Dermis microvascular lymphatic vessel endothelial cell (primary cell): ENCODE data around the gene D2HGDH. TPM values are rescaled to one million over a fixed set of nuclear protein-coding genes. Genes with fewer than 3 reads are reported as not detected.
"Not testable (repeated sequence)": the region's sequence is repeated elsewhere in the genome, so short reads cannot be mapped to it uniquely, and the experiment has no call there.

Experiments used
- DNase-seq, 2 donors: peaks; one replicate each; pipeline versions ENCODE4 v3.0.0 to v3.0.0-alpha.2; 2010; ENCODE audit warnings: low read depth in 2 of 2
- total RNA-seq: library from RNA; depleted of rRNA; stranded (reverse); fragments of >200 nt; gene quantifications from 2 replicates; pipeline ENCODE4 v1.2.1, GENCODE V29; 2014

The D2HGDH gene
- total RNA-seq, 1 donor from 2014 or later = 10.9 TPM

DNA sequence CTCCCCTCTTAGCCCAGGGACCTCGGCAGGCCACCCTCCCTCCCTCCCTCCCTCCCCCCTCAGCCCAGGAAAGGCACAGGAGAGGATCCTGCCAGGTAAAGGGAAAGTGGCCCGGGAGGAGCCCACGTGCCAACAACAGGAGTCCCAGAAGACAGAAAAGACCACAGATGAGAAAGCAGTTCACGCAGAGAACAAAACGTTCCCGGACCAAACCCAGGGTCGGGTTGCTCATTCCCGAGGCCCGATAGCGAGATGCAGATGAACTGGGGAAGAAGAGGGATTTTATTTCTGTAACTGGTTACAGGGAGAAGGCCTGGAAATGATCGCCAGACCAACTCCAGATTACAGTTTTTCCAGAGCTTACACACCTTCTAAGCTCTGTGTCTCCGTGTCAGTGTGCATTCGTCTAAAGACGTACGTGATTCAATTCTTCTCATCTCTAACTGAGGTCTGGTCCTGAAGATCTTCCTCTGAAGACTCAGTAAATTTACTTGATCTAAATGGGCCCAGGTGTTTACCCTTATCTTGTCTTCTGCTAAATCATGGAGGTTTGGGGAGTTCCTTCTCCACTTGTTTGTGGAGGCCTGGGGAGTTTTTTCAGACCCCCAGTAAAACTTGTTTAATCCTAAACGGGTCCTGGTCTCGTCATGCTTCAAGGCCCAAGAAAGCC lies 73.8 kb downstream of the D2HGDH start:
- no peak for DNase-seq

DNA sequence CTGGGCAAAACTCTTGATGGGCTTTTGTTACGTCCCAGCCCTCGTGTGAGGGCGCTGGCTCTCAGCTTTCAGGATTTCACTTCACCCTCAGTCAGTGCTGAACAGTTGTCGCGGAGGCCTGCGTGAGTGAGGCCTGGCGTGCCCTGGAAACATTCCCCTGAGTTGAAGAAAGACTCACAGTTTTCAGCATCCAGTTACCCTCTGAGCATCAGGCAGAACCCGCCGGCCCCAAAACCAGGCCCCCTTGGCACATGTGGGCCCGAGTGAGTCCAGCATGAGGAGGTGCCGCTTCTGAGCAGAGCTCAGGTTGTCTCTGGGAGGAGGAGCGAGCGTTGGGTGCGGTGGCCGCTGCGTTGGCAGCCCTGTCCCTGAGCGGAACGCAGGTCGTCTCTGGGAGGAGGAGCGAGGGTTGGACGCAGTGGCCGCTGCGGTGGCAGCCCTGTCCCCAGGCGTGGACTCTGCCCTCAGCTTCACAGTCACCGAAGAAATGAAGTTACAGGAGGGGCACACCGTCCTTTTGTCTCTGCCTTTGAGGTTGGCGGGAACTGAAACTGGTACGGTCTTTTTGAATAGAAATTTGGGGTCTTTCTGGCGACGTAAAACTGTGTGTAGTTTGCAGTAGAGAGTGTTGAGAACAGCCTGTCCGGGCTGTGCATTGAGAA lies 74.4 kb downstream of the D2HGDH start, which contains the start of gene NEU4:
Gene NEU4, plus strand, starts transcription at position 473 of the 662 bp plus-strand sequence. CDS start 5,292 bp downstream, outside the sequence.
- no peak for DNase-seq

DNA sequence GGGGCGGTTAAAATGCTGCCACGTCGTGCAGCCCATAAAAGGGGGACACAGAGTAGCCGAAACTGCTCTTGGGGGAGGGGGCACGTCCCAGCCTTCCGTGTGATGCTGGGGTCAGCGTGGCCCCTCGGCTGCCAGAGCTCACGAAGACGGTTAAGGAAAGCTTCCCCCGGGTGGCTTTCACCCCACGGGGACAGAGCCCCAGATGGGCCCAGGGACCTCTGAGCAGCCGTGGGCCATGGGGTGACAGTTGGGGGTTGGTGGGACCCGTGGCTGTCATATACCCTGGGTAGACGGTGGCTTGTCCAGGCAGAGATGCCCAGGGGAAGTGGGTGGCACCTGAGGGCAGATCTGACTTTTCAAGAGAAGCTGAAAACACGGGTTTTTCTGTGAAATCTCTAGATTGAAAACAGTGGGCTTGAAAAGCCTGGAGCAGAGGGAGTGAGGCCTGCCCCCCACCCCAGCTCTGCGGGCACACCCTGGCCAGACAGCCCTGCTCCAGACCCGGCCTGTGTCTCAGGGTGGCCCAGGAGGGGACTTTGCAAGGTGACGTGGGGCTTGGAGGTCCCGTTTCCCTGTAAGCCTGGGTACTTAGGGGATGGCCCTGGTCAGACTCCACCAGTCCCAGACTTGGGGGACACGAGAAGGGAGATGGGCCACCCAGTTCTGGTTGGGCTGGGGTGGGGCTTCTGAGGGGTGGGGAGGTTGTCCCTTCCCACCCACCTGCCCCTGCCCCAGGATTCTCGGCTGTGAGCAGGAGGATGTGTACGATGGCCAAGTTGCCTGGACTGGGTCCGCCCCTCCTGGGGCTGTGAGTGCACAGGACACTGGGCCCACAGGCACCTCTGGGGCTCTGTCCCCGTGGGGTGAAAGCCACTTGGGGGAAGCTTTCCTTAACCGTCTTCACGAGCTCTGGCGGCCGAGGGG lies 75.2 kb downstream of the D2HGDH start:
- no peak for DNase-seq

DNA sequence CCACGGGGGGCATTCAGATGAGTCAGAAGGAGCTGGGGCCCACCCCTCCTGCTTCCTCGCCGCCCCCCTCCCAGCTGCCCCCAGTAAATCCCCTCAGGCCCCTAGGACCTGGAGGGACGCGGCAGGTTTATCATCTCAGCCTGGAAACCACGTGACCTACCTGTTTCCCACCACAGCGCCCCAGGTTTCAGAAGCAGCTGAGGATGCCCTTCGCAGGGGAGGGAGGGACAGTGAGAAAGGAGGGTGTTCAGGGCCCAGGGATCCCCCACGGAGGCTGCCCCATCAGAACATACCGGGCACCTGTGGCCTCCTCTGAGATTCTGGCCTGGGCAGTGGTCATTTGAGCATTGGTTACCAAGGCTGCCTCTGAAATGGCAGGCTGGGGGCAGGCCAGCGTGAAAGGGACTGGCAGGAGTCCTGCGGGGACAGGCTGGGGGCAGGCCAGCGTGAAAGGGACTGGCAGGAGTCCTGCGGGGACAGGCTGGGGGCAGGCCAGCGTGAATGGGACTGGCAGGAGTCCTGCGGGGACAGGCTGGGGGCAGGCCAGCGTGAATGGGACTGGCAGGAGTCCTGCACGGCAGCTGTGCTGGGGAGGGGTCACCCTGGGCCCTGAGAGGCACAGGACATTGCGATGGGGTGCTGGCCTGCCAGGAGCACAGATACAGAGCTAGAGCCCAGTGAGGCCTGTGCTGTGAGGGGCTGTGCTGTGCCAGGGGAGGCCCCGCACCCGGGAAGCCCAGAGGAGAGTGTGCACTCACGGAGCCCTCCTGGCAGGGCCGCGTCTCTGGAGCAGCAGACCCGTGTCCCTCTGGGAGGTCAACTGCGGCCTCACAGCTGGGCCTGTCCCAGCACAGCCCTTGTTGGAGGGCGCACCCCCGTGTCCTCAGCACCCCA lies 76.1 kb downstream of the D2HGDH start:
- no peak for DNase-seq

DNA sequence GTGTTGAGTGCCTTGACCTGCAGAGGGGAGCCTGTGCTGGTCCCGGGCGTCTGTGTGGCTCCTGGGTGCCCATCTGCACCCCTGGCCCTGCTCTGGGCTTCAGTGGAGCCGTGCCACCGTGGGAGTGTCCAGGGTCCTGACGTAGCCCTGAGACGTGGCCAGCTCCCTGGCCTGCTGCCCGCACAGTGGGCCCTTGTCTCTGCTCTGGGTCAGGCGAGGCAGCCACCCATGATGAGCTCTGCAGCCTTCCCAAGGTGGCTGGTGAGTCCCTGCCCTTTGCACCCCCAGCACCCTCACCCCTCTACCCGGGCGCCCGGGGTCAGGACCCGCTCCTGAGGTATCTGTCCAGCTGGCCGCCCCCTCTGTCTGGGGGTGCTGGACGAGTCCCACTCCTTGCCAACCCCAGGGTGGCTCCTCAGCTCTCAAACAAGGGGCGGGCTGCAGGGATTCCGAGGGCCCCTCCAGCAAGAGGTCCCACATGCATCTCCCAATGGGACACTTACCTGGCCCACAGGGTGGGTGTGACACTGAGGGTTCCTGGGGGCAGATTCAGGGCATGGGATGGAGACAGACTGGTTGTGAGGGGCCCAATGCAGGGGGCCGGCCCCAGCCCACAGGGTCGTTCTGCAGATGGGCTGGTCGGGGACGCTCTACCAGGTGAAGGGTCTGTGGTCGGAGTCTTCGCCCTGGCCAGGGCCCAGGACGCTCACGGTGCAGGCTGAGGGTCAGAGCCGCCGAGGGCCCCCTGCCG lies 76.9 kb downstream of the D2HGDH start:
- DNase-seq = no peak

DNA sequence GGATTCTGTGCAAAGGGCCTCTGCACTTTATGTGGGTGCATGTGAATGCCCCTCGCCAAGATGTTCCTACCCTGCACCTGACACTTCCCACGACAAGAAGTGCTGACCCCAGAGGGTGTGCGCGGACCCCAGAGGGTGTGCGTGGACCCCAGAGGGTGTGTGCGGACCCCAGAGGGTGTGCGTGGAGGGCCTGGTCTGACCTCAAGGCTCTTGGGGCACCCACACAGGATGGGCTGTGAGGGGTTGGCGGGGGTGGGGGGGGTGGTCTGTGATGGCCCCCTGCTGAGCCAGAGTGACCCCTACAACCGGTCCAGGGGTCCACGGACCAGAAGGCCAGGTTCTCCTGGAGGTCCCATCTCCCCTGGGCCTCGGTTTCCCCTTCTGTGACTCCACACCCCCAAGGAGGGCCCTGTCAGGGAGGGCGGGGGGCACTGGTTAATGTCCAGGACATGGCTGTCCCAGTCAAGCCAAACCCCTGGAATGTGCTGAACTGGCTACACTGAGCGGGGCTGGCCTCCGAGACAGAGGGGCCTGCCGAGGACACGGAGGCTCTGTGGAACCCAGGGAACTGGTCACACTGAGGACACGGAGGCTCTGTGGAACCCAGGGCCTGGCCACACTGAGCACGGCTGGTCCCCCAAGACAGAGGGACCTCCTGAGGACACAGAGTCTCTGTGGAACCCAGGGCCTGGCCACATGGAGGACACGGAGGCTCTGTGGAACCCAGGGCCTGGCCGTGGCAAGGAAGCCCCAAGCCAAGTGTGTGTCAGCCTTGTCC lies 77.7 kb downstream of the D2HGDH start:
- no peak for DNase-seq

DNA sequence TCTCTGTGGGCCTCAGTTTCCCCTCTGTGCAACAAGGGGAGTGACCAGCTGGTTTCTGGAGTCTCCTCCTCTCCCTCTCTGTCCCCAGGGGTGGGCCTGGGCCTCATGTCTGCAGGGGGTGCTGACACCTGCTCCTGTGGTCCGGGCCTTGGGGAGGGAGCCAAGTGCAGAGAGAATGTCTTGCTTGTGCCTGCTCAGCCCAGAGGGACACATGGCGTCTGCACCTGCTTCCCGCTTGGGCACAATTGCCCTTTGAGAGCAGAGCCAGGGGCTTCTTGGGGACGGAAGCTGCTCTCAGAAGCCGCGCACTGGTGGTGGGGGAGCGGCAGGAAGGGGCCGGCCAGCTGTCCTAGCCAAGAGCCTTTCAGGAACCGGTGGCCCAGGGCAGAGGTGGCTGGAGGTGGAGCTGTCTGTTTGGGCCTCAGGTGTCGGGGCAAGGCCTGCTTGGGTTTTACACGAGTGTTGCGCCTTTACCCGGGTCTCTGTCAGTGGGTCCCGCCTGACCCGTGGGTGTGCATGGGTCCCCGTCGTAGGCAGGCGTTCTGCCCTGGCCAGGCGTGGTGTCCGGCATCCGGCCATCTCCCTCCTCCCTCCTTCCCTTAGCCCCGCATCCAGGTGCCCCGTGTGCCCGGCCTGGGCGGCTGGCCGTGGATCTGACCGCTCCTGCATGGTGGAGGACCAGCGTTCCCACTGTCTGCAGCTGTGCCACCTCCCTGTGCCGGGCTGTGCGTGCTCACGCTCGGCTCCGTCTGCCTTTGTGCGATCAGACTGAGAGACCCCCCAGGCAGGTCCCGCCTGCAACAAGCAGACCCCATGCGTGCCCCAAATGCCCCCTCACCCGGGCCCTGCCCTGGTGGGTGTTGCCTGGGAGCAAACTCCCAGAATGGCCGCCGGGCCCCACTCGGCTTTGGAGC lies 78.6 kb downstream of the D2HGDH start:
- no peak for DNase-seq

DNA sequence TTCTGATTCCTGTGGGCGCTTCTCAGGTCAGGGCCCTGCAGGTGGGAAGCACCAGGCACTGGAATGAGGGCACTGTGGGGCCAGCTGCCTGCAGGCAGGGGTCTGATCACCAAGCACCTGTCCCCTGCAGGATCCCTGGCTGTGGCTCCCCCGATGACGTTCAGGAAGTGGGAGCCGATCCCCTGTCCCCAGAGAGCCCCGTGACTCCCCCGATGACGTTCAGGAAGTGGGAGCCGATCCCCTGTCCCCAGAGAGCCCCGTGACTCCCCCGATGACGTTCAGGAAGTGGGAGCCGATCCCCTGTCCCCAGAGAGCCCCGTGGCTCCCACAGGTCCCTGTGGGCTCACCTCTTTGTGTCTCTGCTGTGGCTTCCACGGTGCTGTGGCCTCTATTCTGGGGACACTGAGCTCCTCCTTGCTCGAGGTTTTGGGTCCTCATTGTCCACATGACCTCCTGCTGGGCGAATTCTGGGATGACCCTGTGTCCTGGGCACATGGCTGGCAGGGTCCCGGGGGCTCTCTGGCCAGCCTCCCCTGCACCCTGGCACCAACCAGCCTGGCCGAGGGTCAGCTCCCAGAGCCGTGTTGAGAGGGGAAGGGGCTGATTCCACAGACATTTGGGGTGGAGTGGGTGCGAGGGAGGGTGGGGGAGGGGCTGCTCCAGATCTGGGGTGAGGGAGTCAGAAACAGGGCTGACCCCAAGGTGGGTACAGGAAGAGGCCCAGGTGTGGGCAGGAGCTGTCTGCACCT lies 79.4 kb downstream of the D2HGDH start:
- no peak for DNase-seq

DNA sequence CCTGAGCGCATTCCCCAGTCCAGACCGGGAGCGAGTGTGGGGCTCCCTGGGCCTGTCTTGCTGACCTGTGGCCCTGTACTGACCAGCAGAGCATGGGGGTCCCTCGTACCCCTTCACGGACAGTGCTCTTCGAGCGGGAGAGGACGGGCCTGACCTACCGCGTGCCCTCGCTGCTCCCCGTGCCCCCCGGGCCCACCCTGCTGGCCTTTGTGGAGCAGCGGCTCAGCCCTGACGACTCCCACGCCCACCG lies 79.9 kb downstream of the D2HGDH start:
- no peak for DNase-seq

DNA sequence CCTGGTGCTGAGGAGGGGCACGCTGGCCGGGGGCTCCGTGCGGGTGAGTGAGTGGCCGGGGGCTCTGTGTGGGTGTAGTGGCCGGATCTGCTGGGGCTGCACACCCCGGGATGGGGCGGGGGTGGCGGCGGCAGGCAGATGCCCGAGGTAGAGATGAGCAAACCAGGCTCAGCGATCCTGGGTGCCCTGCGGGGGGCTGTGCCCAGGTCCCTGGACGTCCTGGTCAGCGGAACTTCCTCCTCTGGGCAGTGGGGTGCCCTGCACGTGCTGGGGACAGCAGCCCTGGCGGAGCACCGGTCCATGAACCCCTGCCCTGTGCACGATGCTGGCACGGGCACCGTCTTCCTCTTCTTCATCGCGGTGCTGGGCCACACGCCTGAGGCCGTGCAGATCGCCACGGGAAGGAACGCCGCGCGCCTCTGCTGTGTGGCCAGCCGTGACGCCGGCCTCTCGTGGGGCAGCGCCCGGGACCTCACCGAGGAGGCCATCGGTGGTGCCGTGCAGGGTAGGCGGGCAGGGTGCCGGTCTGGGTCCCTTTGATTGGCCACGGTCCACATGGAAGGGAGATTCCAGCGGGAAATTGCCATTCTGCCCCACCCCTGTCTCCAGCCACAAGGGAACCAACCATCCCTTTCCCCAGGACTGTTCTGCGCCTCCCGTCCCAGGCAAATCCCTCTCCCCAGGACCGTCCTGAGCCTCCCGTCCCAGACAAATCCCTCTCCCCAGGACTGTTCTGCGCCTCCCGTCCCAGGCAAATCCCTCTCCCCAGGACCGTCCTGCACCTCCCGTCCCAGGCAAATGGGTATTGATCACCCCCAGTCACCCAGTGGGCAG lies 80.4 kb downstream of the D2HGDH start:
- no peak for DNase-seq

DNA sequence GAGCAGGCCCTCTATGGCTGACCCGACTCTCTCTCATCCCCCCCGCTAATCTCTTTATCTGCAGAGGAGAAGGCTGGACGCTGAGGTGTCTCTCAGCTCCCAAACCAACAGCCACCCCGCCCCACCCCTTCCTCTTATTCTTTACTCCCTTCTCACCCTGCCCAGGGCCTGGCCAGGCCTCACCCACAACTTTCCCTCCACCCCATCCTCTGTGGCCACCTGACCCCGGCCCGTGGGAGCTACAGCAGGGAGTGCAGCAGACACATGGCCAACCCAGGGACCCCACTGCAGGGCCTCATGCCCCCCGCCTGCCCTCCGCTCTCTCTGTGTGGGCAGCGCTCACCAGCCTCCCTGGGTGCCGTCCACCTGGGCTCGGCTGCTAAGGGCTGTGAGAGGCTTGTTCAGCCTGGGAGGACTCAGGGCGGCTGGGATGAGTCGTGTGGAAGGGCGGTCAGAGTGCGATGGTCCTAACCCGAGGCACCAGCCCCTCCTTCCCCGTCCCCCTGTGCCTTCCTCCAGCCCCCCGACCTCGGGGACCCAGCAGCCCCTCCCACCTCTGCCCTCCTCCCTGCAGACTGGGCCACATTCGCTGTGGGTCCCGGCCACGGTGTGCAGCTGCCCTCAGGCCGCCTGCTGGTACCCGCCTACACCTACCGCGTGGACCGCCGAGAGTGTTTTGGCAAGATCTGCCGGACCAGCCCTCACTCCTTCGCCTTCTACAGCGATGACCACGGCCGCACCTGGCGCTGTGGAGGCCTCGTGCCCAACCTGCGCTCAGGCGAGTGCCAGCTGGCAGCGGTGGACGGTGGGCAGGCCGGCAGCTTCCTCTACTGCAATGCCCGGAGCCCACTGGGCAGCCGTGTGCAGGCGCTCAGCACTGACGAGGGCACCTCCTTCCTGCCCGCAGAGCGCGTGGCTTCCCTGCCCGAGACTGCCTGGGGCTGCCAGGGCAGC lies 81.3 kb downstream of the D2HGDH start:
- DNase-seq = no peak

DNA sequence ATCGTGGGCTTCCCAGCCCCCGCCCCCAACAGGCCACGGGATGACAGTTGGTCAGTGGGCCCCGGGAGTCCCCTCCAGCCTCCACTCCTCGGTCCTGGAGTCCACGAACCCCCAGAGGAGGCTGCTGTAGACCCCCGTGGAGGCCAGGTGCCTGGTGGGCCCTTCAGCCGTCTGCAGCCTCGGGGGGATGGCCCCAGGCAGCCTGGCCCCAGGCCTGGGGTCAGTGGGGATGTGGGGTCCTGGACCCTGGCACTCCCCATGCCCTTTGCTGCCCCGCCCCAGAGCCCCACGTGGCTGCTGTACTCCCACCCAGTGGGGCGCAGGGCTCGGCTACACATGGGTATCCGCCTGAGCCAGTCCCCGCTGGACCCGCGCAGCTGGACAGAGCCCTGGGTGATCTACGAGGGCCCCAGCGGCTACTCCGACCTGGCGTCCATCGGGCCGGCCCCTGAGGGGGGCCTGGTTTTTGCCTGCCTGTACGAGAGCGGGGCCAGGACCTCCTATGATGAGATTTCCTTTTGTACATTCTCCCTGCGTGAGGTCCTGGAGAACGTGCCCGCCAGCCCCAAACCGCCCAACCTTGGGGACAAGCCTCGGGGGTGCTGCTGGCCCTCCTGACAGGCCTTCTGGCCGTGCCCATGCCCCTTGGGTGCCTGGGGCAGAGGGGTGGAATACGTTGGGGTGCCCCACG lies 82.1 kb downstream of the D2HGDH start:
- no peak for DNase-seq

DNA sequence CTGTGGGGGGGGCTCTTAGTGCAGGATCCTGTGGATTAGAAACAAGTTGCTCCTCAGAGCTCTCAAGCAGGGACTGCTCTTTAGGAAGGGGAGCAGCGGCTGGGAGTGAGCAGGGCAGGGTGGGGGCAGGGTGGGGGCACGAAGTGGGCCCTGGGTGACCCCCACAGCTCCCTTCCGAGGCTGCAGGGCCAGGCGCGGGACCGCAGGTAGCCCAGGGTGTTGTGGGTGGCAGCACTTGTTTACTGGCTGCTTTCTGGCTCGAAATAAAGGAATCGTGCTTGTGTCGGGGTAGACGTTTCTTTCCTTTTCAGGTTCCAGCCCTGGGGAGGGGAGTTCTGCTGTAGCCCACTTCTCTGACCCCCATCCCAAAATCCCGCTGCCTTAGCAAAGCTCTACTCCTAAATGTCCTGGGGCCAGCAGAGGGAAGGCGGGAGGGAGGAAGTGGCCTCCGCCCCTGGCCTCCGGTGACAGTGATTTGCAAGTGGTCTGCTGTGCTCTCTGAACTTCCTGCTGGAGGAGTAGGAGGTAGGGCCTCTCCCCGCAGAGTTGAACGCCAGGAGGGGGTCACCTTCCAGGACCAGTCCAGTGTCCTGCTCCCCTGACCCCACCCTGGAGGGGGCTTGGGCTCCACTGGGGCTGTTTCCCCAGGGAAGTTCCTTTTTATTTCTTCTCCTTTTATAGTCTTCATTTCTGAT lies 82.8 kb downstream of the D2HGDH start:
- peak in 1 of 2 donors; percentile 12 for DNase-seq

DNA sequence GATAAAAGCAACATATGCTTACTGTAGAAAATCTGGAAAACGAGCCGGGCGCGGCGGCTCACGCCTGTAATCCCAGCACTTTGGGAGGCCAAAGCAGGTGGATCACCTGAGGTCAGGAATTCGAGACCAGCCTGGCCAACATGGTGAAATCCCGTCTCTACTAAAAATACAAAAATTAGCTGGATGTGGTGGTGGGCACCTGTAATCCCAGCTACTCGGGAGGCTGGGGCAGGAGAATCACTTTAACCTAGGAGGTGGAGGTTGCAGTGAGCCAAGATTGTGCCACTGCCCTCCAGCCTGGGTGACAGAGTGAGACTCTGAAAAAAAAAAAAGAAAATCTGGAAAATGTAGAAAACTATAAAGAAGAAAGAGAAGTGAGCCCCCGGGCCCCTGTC lies 83.4 kb downstream of the D2HGDH start:
- DNase-seq = not testable (repeated sequence)
